ENCODE measurements around the gene ZNF662. TPM values are rescaled to one million over a fixed set of nuclear protein-coding genes. Genes with fewer than 3 reads are reported as not detected.

Gene ZNF662
- total RNA-seq, 1 experiment from 2014 or later = not detected

- DNase-seq (ENCODE audit: low spot score) = no peak
- in situ Hi-C loops (cut with HindIII; ENCODE audit: low sequenced_read_pairs) = no loop called here
These were observed 21.6 kb upstream of the ZNF662 start for GRCh38 chr3:42884324-42884723.

GRCh38 chr3:42886294-42886822 is 19.6 kb upstream of the ZNF662 start:
- no peak for DNase-seq (ENCODE audit: low spot score)
- in situ Hi-C loops (cut with HindIII; ENCODE audit: low sequenced_read_pairs) = no loop called here

GRCh38 chr3:42887084-42887483 is 18.9 kb upstream of the ZNF662 start:
- in situ Hi-C loops (cut with HindIII; ENCODE audit: low sequenced_read_pairs) = no loop called here
- DNase-seq (ENCODE audit: low spot score) = no peak

GRCh38 chr3:42891042-42891441 is 14.9 kb upstream of the ZNF662 start:
- DNase-seq (ENCODE audit: low spot score) = no peak
- in situ Hi-C loops (cut with HindIII; ENCODE audit: low sequenced_read_pairs) = no loop called here

GRCh38 chr3:42892169-42892568 is 13.8 kb upstream of the ZNF662 start:
- DNase-seq (ENCODE audit: low spot score) = no peak
- in situ Hi-C loops (cut with HindIII; ENCODE audit: low sequenced_read_pairs) = no loop called here

GRCh38 chr3:42892807-42893206 is 13.1 kb upstream of the ZNF662 start:
- in situ Hi-C loops (cut with HindIII; ENCODE audit: low sequenced_read_pairs) = no loop called here
- no peak for DNase-seq (ENCODE audit: low spot score)

GRCh38 chr3:42894698-42895579 is 11.0 kb upstream of the ZNF662 start:
- in situ Hi-C loops (cut with HindIII; ENCODE audit: low sequenced_read_pairs) = no loop called here
- DNase-seq (ENCODE audit: low spot score) = no peak

GRCh38 chr3:42895580-42895868 is 10.4 kb upstream of the ZNF662 start:
- no peak for DNase-seq (ENCODE audit: low spot score)
- in situ Hi-C loops (cut with HindIII; ENCODE audit: low sequenced_read_pairs) = no loop called here

- in situ Hi-C loops (cut with HindIII; ENCODE audit: low sequenced_read_pairs) = no loop called here
- DNase-seq (ENCODE audit: low spot score) = no peak
These were observed 6.9 kb upstream of the ZNF662 start for GRCh38 chr3:42898896-42899675.

GRCh38 chr3:42900226-42901072 is 5.5 kb upstream of the ZNF662 start:
- in situ Hi-C loops (cut with HindIII; ENCODE audit: low sequenced_read_pairs) = no loop called here
- DNase-seq (ENCODE audit: low spot score) = no peak

- in situ Hi-C loops (cut with HindIII; ENCODE audit: low sequenced_read_pairs) = no loop called here
- DNase-seq (ENCODE audit: low spot score) = no peak
These were observed 4.9 kb upstream of the ZNF662 start for GRCh38 chr3:42901073-42901415.

- no peak for DNase-seq (ENCODE audit: low spot score)
- in situ Hi-C loops (cut with HindIII; ENCODE audit: low sequenced_read_pairs) = no loop called here
These were observed 3.7 kb upstream of the ZNF662 start for GRCh38 chr3:42902257-42902656.

GRCh38 chr3:42904076-42904475 is 1.9 kb upstream of the ZNF662 start:
- in situ Hi-C loops (cut with HindIII; ENCODE audit: low sequenced_read_pairs) = no loop called here
- no peak for DNase-seq (ENCODE audit: low spot score)

GRCh38 chr3:42905740-42906069 is 237 bp upstream of the ZNF662 start:
- in situ Hi-C loops (cut with HindIII; ENCODE audit: low sequenced_read_pairs) = no loop called here
- no peak for DNase-seq (ENCODE audit: low spot score)

- in situ Hi-C loops (cut with HindIII; ENCODE audit: low sequenced_read_pairs) = no loop called here
- DNase-seq (ENCODE audit: low spot score) = peak; percentile 36
These were observed 874 bp downstream of the ZNF662 start for GRCh38 chr3:42906848-42907183.

- DNase-seq (ENCODE audit: low spot score) = no peak
- in situ Hi-C loops (cut with HindIII; ENCODE audit: low sequenced_read_pairs) = no loop called here
These were observed 2.7 kb downstream of the ZNF662 start for GRCh38 chr3:42908675-42909074.

GRCh38 chr3:42911551-42911950 is 5.6 kb downstream of the ZNF662 start:
- in situ Hi-C loops (cut with HindIII; ENCODE audit: low sequenced_read_pairs) = no loop called here
- DNase-seq (ENCODE audit: low spot score) = no peak

GRCh38 chr3:42914771-42915515 is 9.0 kb downstream of the ZNF662 start:
- in situ Hi-C loops (cut with HindIII; ENCODE audit: low sequenced_read_pairs) = no loop called here

GRCh38 chr3:42923606-42924005 is 17.7 kb downstream of the ZNF662 start:
- in situ Hi-C loops (cut with HindIII; ENCODE audit: low sequenced_read_pairs) = no loop called here
- DNase-seq (ENCODE audit: low spot score) = no peak

More at GRCh38 chr3:42914771-42915515, 9.0 kb downstream of the ZNF662 start:
- DNase-seq (ENCODE audit: low spot score) = no peak

Measured in G401 (cell line).